IPS DF 6.9 (cell line): ENCODE data around the gene CSRNP2.

Source experiments
- DNase-seq: peaks from one replicate; pipeline ENCODE4 v3.0.0-alpha.2; 2013; ENCODE audit warnings: low read depth, low spot score
- H3K27ac ChIP-seq: one replicate; pipeline ENCODE4 v1.5.1; 2013; ENCODE audit warnings: low read length, control low read depth
- H3K27me3 ChIP-seq: 2 replicates; pipeline ENCODE4 v1.6.1; 2013; ENCODE audit warnings: mild to moderate bottlenecking, low read length; ENCODE audit not compliant: control insufficient read depth, insufficient read depth
- H3K36me3 ChIP-seq: 2 replicates; pipeline ENCODE4 v1.6.1; 2013; ENCODE audit warnings: low read length; ENCODE audit not compliant: control insufficient read depth, insufficient read depth
- H3K4me1 ChIP-seq: 2 replicates; pipeline ENCODE4 v1.6.1; 2013; ENCODE audit warnings: low read length; ENCODE audit not compliant: control insufficient read depth, insufficient read depth
- H3K4me3 ChIP-seq: 2 replicates; pipeline ENCODE4 v1.5.1; 2013; ENCODE audit warnings: mild to moderate bottlenecking, low read length
- H3K9me3 ChIP-seq: 2 replicates; pipeline ENCODE4 v1.6.1; 2013; ENCODE audit warnings: low read length, inconsistent platforms; ENCODE audit not compliant: control insufficient read depth, insufficient read depth
- WGBS: extraction: QIAGEN DNeasy Blood & Tissue Kit; methylation state at CpG from one replicate; pipeline ENCODE4 v1.1.7; 2013; ENCODE audit warnings: mixed read lengths, missing lambda C conversion rate; ENCODE audit not compliant: insufficient read length, insufficient coverage; 5-methylcytosine and 5-hydroxymethylcytosine counted together

CSRNP2 gene

GRCh38 chr12:51083126-51083833, at the start of gene CSRNP2:
Gene CSRNP2 (minus strand): TSS chr12:51083596. CDS start chr12:51076561, 7,035 bp downstream.
- H3K4me3 ChIP-seq = peak within 1 kb of the TSS; percentile 88
- H3K27me3 ChIP-seq = no peaks in the 10 kb centered on the region
- H3K9me3 ChIP-seq = no peaks in the 10 kb centered on the region
- DNase-seq = peak; percentile 77
- no peak within 1 kb of the TSS for H3K27ac ChIP-seq
- WGBS = no CpG with 5 or more reads among the region's 74 CpGs
- no peaks in the 10 kb centered on the region for H3K36me3 ChIP-seq
- peaks cover 2% of the 10 kb centered on the region; the same call in 1 of the 2 replicates for H3K4me1 ChIP-seq

- H3K4me1 ChIP-seq = no peaks in the 10 kb centered on the region
- H3K9me3 ChIP-seq = no peaks in the 10 kb centered on the region
- no CpG with 5 or more reads among the region's 5 CpGs for WGBS
- no peaks in the 10 kb centered on the region for H3K36me3 ChIP-seq
- H3K27me3 ChIP-seq = no peaks in the 10 kb centered on the region
- H3K27ac ChIP-seq = no peak overlapping the region
- DNase-seq = no peak
- no peak overlapping the region for H3K4me3 ChIP-seq
These were observed 49.3 kb upstream of the CSRNP2 start for GRCh38 chr12:51132693-51133092.

- no CpG with 5 or more reads among the region's 5 CpGs for WGBS
- Histone ChIP-seq H3K9me3 (no peaks in the 10 kb centered on the region), H3K27me3 (no peaks in the 10 kb centered on the region), H3K4me3 (no peak overlapping the region), H3K4me1 (no peaks in the 10 kb centered on the region), H3K36me3 (no peaks in the 10 kb centered on the region), H3K27ac (no peak overlapping the region)
- DNase-seq = no peak
These were observed 48.5 kb upstream of the CSRNP2 start for GRCh38 chr12:51131745-51132521.

GRCh38 chr12:51128919-51129318, 45.5 kb upstream of the CSRNP2 start:
- Histone ChIP-seq H3K27me3 (no peaks in the 10 kb centered on the region; the same call in 1 of the 2 replicates), H3K9me3 (no peaks in the 10 kb centered on the region), H3K27ac (no peak overlapping the region), H3K4me1 (no peaks in the 10 kb centered on the region), H3K4me3 (no peak overlapping the region), H3K36me3 (peaks cover 6% of the 10 kb centered on the region; the same call in 1 of the 2 replicates)
- WGBS = no CpG with 5 or more reads among the region's 3 CpGs
- DNase-seq = no peak

GRCh38 chr12:51127050-51127729, 43.8 kb upstream of the CSRNP2 start:
- H3K9me3 ChIP-seq = no peaks in the 10 kb centered on the region
- no peak overlapping the region for H3K4me3 ChIP-seq
- H3K27me3 ChIP-seq = no peaks in the 10 kb centered on the region; the same call in 1 of the 2 replicates
- H3K27ac ChIP-seq = no peak overlapping the region
- DNase-seq = no peak
- WGBS = no CpG with 5 or more reads among the region's 2 CpGs
- H3K36me3 ChIP-seq = peaks cover 6% of the 10 kb centered on the region; the same call in 1 of the 2 replicates
- H3K4me1 ChIP-seq = no peaks in the 10 kb centered on the region

GRCh38 chr12:51126297-51126696, 42.9 kb upstream of the CSRNP2 start:
- no peak overlapping the region for H3K27ac ChIP-seq
- peaks cover 6% of the 10 kb centered on the region; the same call in 1 of the 2 replicates for H3K36me3 ChIP-seq
- no peak for DNase-seq
- no peaks in the 10 kb centered on the region; the same call in 1 of the 2 replicates for H3K27me3 ChIP-seq
- H3K9me3 ChIP-seq = no peaks in the 10 kb centered on the region
- H3K4me3 ChIP-seq = no peak overlapping the region
- WGBS = no CpG with 5 or more reads among the region's 2 CpGs
- H3K4me1 ChIP-seq = no peaks in the 10 kb centered on the region

- H3K4me1 ChIP-seq = no peaks in the 10 kb centered on the region
- H3K4me3 ChIP-seq = no peak overlapping the region
- H3K36me3 ChIP-seq = peaks cover 6% of the 10 kb centered on the region; the same call in 1 of the 2 replicates
- H3K27ac ChIP-seq = no peak overlapping the region
- H3K9me3 ChIP-seq = no peaks in the 10 kb centered on the region
- no CpG with 5 or more reads among the region's 14 CpGs for WGBS
- no peak for DNase-seq
- no peaks in the 10 kb centered on the region; the same call in 1 of the 2 replicates for H3K27me3 ChIP-seq
These were observed 41.1 kb upstream of the CSRNP2 start for GRCh38 chr12:51124504-51124903.

GRCh38 chr12:51122844-51123243, 39.4 kb upstream of the CSRNP2 start:
- DNase-seq = no peak
- peaks cover 6% of the 10 kb centered on the region; the same call in 1 of the 2 replicates for H3K36me3 ChIP-seq

GRCh38 chr12:51118706-51119105, 35.3 kb upstream of the CSRNP2 start:
- Histone ChIP-seq H3K27me3 (no peaks in the 10 kb centered on the region), H3K27ac (no peak overlapping the region), H3K36me3 (peaks cover 3% of the 10 kb centered on the region; the same call in 1 of the 2 replicates), H3K4me1 (no peaks in the 10 kb centered on the region), H3K4me3 (no peak overlapping the region), H3K9me3 (no peaks in the 10 kb centered on the region)
- WGBS = no CpG with 5 or more reads among the region's 3 CpGs
- no peak for DNase-seq

More at GRCh38 chr12:51122844-51123243, 39.4 kb upstream of the CSRNP2 start:
- no peaks in the 10 kb centered on the region for H3K9me3 ChIP-seq
- H3K4me1 ChIP-seq = no peaks in the 10 kb centered on the region
- no peak overlapping the region for H3K4me3 ChIP-seq
- H3K27me3 ChIP-seq = no peaks in the 10 kb centered on the region; the same call in 1 of the 2 replicates
- H3K27ac ChIP-seq = no peak overlapping the region

GRCh38 chr12:51115533-51115932, 32.1 kb upstream of the CSRNP2 start:
- peaks cover 3% of the 10 kb centered on the region; the same call in 1 of the 2 replicates for H3K36me3 ChIP-seq
- no peaks in the 10 kb centered on the region for H3K27me3 ChIP-seq
- H3K4me1 ChIP-seq = no peaks in the 10 kb centered on the region
- no peak overlapping the region for H3K27ac ChIP-seq
- no peak for DNase-seq
- H3K4me3 ChIP-seq = no peak overlapping the region
- no peaks in the 10 kb centered on the region for H3K9me3 ChIP-seq
